ENCODE results near the gene SLC12A4.

Gene SLC12A4

DNA sequence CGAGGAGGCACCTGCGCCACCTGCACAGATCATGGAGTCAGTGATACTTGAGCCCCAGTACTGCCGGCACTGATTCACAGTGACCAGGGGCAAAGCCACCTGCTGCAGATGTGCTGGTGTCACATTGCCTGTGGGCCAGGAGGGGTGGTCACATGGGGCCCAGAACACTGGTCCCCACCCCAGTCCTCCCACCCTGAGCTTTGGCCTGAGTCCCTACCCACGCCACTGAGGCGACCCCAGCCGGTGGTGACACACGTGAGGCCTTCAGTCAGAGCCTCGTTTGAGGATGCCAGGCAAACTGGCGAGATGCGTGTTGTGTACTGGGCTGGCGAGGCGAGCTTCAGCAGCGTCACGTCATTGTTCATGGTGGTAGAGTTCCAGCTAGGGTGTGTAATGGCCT is 38.2 kb downstream of the SLC12A4 start:
- no peak for DNase-seq (ENCODE audit: low spot score)
- in situ Hi-C loops (cut with MboI; ENCODE audit: low pct_unique_long_range_greater_than_20kb, low sequenced_read_pairs, unreplicated experiment) = no loop called here
- no peak for TF ChIP-seq CTCF (IDR thresholded peaks at IDR 0.05; ENCODE audit: extremely low read depth, insufficient read depth, missing control alignments)

- in situ Hi-C loops (cut with MboI; ENCODE audit: low pct_unique_long_range_greater_than_20kb, low sequenced_read_pairs, unreplicated experiment) = loop anchor here (10.0 kb wide), 1 partner anchor 244 kb away; no protein-coding TSS in a partner anchor
- peak; percentile 90 for TF ChIP-seq CTCF (IDR thresholded peaks at IDR 0.05; ENCODE audit: extremely low read depth, insufficient read depth, missing control alignments)
- peak; percentile 88 for DNase-seq (ENCODE audit: low spot score)
These were observed 39.7 kb downstream of the SLC12A4 start for GRCh38 chr16:67928561-67929364.

DNA sequence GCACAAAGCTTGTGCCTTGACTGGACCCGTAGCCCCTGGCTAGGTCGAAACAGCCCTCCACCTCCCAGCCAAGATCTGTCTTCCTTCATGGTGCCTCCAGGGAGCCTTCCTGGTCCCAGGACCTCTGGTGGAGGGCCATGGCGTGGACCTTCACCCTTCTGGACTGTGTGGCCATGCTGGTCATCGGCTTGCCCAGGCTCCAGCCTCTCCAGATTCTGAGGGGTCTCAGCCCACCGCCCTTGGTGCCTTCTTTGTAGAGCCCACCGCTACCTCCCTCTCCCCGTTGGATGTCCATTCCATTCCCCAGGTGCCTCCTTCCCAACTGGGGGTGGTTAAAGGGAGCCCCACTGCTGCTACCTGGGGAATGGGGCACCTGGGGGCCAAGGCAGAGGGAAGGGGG is 40.3 kb downstream of the SLC12A4 start:
- TF ChIP-seq CTCF (IDR thresholded peaks at IDR 0.05; ENCODE audit: extremely low read depth, insufficient read depth, missing control alignments) = no peak
- no peak for DNase-seq (ENCODE audit: low spot score)
- in situ Hi-C loops (cut with MboI; ENCODE audit: low pct_unique_long_range_greater_than_20kb, low sequenced_read_pairs, unreplicated experiment) = loop anchor here (10.0 kb wide), 1 partner anchor 243 kb away; no protein-coding TSS in a partner anchor

DNA sequence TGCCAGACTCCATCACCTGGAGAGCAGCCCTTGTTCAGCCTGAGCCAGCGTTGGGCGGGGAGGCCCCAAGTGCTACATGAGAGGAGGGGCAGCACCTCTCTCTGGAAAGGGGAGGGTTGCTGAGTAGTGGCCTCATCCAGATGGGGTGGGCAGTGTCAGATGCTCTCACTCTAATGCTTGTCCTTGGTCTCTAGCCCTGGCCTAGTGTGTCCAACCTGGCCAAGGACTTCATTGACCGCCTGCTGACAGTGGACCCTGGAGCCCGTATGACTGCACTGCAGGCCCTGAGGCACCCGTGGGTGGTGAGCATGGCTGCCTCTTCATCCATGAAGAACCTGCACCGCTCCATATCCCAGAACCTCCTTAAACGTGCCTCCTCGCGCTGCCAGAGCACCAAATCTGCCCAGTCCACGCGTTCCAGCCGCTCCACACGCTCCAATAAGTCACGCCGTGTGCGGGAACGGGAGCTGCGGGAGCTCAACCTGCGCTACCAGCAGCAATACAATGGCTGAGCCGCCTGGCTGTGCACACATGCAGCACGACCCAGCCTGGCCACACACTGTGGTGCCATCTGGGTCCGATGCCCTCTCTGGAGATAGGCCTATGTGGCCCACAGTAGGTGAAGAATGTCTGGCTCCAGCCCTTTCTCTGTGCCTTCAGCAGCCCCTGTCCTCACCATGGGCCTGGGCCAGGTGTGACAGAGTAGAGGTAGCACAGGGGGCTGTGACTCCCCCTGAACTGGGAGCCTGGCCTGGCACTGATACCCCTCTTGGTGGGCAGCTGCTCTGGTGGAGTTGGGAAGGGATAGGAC is 41.1 kb downstream of the SLC12A4 start:
- in situ Hi-C loops (cut with MboI; ENCODE audit: low pct_unique_long_range_greater_than_20kb, low sequenced_read_pairs, unreplicated experiment) = loop anchor here (10.0 kb wide), 1 partner anchor 243 kb away; no protein-coding TSS in a partner anchor
- no peak for TF ChIP-seq CTCF (IDR thresholded peaks at IDR 0.05; ENCODE audit: extremely low read depth, insufficient read depth, missing control alignments)
- DNase-seq (ENCODE audit: low spot score) = no peak

GRCh38 chr16:67926181-67926750 is 42.2 kb downstream of the SLC12A4 start:
- in situ Hi-C loops (cut with MboI; ENCODE audit: low pct_unique_long_range_greater_than_20kb, low sequenced_read_pairs, unreplicated experiment) = loop anchor here (10.0 kb wide), 1 partner anchor 241 kb away; no protein-coding TSS in a partner anchor
- TF ChIP-seq CTCF (IDR thresholded peaks at IDR 0.05; ENCODE audit: extremely low read depth, insufficient read depth, missing control alignments) = no peak
- DNase-seq (ENCODE audit: low spot score) = no peak

Data from GM13977 (cell line).